ENCODE data around the gene MTUS2. TPM values are rescaled to one million over a fixed set of nuclear protein-coding genes. Genes with fewer than 3 reads are reported as not detected.
A peak's percentile ranks its signal among the peaks of the same experiment; 100 is the strongest.
"Not testable (repeated sequence)": the region's sequence is repeated elsewhere in the genome, so short reads cannot be mapped to it uniquely, and the experiment has no call there.

The MTUS2 gene
- polyA plus RNA-seq, 4 donors, result 0.72 to 0.96 (median 0.87) TPM

DNA sequence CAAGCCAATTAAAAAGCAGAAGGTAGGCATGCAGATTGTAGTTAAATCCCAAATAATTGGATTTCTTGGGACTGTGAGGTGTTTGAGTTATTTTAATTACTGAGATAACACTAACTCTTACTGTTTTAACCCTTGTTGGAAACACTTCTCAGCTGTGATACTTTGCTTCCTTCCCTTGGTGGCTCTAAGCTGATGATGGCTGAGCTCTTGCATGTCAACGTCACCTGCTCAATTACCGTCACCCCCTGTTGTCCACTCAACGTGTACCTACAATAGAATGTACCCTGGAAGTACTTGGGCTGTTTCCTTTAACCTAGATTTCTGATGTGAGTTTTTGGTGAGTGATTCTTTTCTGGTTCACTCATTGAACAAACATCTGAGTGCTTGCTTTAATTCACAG lies 471.9 kb downstream of the MTUS2 start:
- no peak for DNase-seq (ENCODE audit: low read depth in 4 of 4, low spot score in 2 of 4)

DNA sequence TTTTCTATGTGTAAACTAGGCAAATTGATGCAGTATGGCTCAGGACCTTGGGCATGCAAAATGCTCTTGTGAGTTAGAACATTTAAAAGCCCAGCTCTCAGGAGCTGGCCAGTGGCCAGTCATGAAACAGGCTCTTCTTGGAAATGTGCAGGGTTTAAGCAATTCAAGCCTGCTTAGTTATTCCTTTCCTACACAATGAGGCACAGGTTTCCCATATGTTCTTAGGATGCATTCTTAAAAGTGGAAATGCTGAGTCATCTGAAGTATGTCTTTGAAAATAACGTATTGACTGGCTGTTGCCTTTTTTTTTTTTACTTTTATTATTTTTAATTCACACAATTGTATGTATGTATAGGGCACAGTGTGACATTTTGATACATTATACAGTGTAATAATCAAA lies 474.7 kb downstream of the MTUS2 start:
- no peak for DNase-seq (ENCODE audit: low read depth in 4 of 4, low spot score in 2 of 4)

GRCh38 chr13:29301027-29301426 lies 480.9 kb downstream of the MTUS2 start:
- no peak for DNase-seq (ENCODE audit: low read depth in 4 of 4, low spot score in 2 of 4)

DNA sequence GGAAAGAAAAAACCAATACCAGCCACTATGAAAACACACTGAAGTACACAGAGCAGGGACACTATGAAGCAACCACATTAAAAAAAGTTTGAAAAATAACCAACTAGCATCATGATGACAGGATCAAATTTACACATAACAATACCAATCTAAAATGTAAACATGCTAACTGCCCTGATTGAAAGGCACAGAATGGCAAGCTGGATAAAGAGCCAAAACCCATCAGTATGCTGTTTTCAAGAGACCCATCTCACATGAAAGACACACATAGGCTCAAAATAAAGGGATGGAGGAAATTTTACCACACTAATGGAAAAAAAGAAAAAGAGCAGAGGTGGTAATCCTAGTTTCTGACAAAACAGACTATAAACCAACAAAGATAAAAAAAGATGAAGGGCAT lies 484.0 kb downstream of the MTUS2 start:
- no peak for DNase-seq (ENCODE audit: low read depth in 4 of 4, low spot score in 2 of 4)

DNA sequence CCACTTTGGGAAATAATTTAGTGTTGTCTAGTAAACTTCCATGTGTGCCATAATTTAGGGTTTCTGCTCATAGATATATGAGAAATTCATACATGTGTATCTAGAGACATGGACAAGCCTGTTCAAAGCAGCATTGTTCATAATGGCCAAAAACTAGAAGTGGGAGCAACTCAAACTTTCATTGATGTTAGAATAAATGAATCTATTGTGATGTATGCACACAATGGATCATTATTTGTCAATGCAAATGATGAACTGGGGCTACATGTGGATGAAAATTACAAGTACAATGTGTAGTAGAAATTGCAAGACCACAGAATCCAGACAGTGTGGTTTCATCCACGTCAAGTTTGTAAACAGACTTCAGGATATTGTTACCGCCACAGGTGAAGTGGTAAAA lies 490.7 kb downstream of the MTUS2 start:
- DNase-seq (ENCODE audit: low read depth in 4 of 4, low spot score in 2 of 4), result no peak

DNA sequence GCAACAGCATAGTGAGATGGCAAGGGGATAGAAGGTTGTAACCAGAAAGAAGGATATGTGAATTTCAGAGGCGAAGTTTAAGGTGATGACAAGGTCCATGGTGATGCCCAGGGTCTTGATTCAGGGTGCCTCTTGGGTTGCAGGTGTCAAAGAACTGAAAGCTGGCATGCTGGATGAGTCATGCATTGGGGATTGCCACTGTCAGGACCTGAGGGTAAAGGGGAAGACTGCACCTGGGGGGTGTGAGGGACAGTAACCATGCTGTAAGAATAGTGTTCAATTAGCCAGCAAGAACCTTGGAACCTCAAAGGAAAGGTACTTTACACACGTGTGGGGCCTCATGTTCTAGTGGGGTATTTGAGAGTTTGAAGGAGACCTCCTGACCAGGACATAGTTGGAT lies 495.7 kb downstream of the MTUS2 start:
- DNase-seq (ENCODE audit: low read depth in 4 of 4, low spot score in 2 of 4), result no peak

- DNase-seq (ENCODE audit: low read depth in 4 of 4, low spot score in 2 of 4), result no peak
These were observed 497.7 kb downstream of the MTUS2 start for GRCh38 chr13:29317828-29318227.

DNA sequence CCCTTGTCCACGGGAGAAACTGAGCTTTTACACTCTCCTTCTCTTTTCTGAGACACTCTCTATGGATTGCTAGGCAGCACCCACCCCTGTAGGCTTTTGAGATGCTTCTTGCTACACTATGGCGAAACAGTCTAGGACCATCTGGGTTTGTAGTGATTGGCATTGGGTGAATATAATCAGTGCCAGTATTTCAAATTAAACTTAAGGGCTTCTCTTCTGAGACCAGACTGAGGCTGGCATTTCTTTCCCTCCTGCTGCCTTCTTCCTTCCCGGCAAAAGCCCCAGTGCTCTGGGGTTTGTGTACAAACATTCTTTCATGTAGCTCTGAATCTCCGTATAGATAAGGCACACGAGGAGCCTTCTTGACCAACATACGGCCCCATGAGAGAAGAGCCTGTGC lies 498.6 kb downstream of the MTUS2 start:
- no peak for DNase-seq (ENCODE audit: low read depth in 4 of 4, low spot score in 2 of 4)

DNA sequence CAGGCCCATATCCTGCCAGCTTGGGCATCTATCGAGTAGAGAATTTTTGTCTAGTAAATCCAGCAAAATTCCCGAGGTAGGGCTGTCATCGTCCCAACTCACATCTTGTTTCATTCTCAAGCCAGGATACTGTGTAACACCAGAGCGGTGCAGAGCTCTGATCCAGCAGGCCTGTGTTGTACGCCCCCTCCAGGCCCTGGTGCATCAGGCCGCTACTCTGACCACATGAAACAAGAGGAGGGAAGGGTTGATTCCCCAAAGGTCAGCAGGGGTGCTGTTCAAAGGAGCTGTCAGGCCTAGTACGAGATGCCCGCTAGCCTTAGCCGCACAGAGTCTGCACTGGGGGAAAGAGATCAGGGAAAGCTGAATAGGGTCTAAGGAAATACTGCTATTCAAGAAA lies 499.3 kb downstream of the MTUS2 start:
- DNase-seq (ENCODE audit: low read depth in 4 of 4, low spot score in 2 of 4), result no peak

- DNase-seq (ENCODE audit: low read depth in 4 of 4, low spot score in 2 of 4), result no peak
These were observed 503.8 kb downstream of the MTUS2 start for GRCh38 chr13:29323954-29324353.

GRCh38 chr13:29324601-29325000 lies 504.5 kb downstream of the MTUS2 start:
- DNase-seq (ENCODE audit: low read depth in 4 of 4, low spot score in 2 of 4), result no peak

DNA sequence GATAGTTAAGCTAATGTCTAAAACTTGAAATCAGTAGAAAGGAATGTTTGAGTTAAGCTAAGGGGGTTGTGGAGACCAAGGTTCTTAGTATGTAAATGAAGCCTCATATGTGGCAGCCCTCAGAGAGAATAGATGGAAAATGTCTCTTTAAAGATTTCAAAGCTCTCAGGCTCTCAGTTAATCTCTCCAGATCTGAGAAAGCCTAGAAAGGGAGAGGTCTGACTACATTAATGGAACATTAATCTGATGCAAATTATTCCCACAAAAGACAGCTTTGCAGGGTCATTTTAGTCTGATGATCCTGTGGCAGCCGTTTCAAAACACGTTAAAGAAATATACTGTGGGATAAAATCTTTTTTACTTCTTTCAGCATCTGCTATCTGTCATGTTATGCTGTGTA lies 508.4 kb downstream of the MTUS2 start:
- no peak for DNase-seq (ENCODE audit: low read depth in 4 of 4, low spot score in 2 of 4)

- DNase-seq (ENCODE audit: low read depth in 4 of 4, low spot score in 2 of 4), result no peak
These were observed 516.2 kb downstream of the MTUS2 start for GRCh38 chr13:29336356-29336755.

- DNase-seq (ENCODE audit: low read depth in 4 of 4, low spot score in 2 of 4), result no peak
These were observed 519.5 kb downstream of the MTUS2 start for GRCh38 chr13:29339386-29340272.

DNA sequence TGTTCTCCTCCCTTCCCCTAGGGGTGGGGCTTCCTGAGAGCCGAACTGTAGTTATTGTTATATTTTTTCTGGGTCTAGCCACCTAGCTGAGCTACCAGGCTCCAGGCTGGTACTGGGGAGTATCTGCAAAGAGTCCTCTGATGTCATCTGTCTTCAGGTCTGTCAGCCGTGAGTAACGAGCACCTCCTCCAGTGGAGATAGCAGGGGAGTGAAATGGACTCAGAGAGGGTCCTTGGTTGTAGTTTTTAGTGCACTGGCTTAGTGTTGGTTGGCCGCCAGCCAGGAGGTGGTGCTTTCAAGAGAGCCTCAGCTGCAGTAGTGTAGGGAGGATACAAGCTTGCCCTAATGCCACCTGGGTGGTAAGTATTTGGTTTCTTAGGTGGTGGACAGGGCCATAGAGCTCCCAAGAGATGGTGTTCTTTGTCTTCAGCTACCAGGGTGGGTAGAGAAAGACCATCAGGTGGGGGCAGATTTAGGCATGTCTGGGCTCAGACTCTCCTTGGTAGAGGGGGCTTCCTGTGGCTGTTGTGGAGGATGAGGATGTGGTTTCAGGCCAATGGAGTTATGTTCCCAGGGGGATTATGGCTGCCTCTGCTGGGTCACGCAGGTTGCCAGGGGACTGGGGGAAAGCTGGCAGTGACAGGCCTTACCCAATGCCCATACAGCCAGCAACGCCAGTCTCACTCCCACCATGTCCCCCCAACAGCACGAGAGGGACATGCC lies 525.9 kb downstream of the MTUS2 start:
- not testable (repeated sequence) for DNase-seq (ENCODE audit: low read depth in 4 of 4, low spot score in 2 of 4)

- no peak for DNase-seq (ENCODE audit: low read depth in 4 of 4, low spot score in 2 of 4)
These were observed 534.9 kb downstream of the MTUS2 start for GRCh38 chr13:29355029-29355428.

- DNase-seq (ENCODE audit: low read depth in 4 of 4, low spot score in 2 of 4), result no peak
These were observed 539.0 kb downstream of the MTUS2 start for GRCh38 chr13:29359181-29359580.

GRCh38 chr13:29361716-29362115 lies 541.6 kb downstream of the MTUS2 start:
- DNase-seq (ENCODE audit: low read depth in 4 of 4, low spot score in 2 of 4), result no peak

DNA sequence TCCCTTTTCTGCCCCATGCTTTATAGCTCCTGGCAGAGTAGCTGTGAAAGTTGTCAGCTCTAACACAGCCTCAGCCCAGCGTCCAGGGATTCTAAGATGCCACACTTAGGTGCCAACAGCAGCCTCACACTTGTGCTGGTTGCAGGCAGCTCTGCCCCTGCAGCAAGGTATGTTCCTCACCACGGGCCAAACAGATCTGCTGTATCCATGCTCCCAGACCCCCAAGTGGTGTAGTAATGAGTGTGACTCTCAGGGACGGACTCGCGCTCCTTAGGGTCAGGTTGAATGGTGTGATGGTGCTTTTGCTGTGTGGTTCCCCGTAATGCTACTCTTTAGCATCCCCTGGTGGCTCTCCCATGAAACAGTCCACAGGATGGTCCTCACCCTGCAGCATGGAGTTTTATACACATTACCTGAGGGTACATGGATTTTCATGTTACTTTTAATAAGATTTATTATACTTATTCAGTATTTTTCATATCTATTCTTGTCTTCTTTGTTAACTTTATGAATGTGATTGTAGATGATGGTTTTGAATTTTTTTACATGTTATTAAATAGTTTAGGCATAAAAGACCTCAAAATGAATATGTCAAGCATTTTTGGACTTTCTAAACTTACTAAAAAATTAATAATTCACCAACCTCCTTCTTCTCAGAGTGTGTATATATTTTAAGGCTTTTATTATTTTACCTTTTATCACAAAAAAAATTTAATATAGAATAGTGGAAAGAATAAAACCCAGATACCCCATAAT lies 542.9 kb downstream of the MTUS2 start:
- DNase-seq (ENCODE audit: low read depth in 4 of 4, low spot score in 2 of 4), result peak; percentile 19 to 53 (median 32)

- DNase-seq (ENCODE audit: low read depth in 4 of 4, low spot score in 2 of 4), result peak in 3 of 4 donors; percentile 3 to 56 (median 19)
These were observed 549.1 kb downstream of the MTUS2 start for GRCh38 chr13:29369060-29369743.

- no peak for DNase-seq (ENCODE audit: low read depth in 4 of 4, low spot score in 2 of 4)
These were observed 559.1 kb downstream of the MTUS2 start for GRCh38 chr13:29379281-29379680.

All from left renal cortex interstitium (tissue), 4 donors.